Heart right ventricle (tissue), 16 donors: ENCODE measurements around the gene CFTR. TPM values are rescaled to one million over a fixed set of nuclear protein-coding genes. Genes with fewer than 3 reads are reported as not detected.

Source experiments
- ATAC-seq, 8 donors: fragments of 200-7000 bp; cut with Tn5 transposase; one replicate each; pipeline ENCODE4 v1.9.1; 2020; ENCODE audit warnings: mild to moderate bottlenecking in 8 of 8, moderate library complexity in 8 of 8, moderate number of reproducible peaks in 1 of 8
- DNase-seq, 2 donors: peaks; one replicate each; pipeline ENCODE4 v3.0.0-alpha.2; 2020
- H3K27ac ChIP-seq, 10 donors: fragments of 200-600 bp; sonication (generic) in 2 of 10; one replicate each; pipeline versions ENCODE4 v1.5.0 to v1.8.0; 2020 to 2022; ENCODE audit warnings: mild to moderate bottlenecking in 3 of 10
- H3K27me3 ChIP-seq, 7 donors: fragments of 200-600 bp; one replicate each; pipeline ENCODE4 v1.8.0; 2021 to 2022; ENCODE audit warnings: mild to moderate bottlenecking in 2 of 7
- H3K36me3 ChIP-seq, 9 donors: fragments of 200-600 bp; sonication (generic) in 1 of 9; one replicate each; pipeline versions ENCODE4 v1.5.0 to v1.8.0; 2020 to 2022; ENCODE audit warnings: mild to moderate bottlenecking in 2 of 9
- H3K4me1 ChIP-seq, 9 donors: fragments of 200-600 bp; sonication (generic) in 1 of 9; one replicate each; pipeline versions ENCODE4 v1.5.0 to v1.8.0; 2020 to 2022; ENCODE audit warnings: mild to moderate bottlenecking in 4 of 9
- H3K4me3 ChIP-seq, 10 donors: fragments of 200-600 bp; sonication (generic) in 2 of 10; one replicate each; pipeline versions ENCODE4 v1.5.0 to v1.8.0; 2020 to 2022; ENCODE audit warnings: mild to moderate bottlenecking in 7 of 10, moderate library complexity in 2 of 10
- H3K9me3 ChIP-seq, 11 donors: fragments of 200-600 bp in 10 of 11; sonication (generic) in 2 of 11; one replicate each; pipeline versions ENCODE4 v1.5.0 to v1.8.0; 2013 to 2022; ENCODE audit warnings: mild to moderate bottlenecking in 2 of 11, control low read depth in 1 of 11, moderate library complexity in 1 of 11
- CTCF ChIP-seq, 9 donors: fragments of 200-600 bp; sonication (generic) in 2 of 9; IDR thresholded peaks; one replicate each; pipeline versions ENCODE4 v1.5.0 to v1.8.0; 2021 to 2022; ENCODE audit warnings: antibody characterized with exemption in 9 of 9, mild to moderate bottlenecking in 5 of 9, moderate library complexity in 1 of 9
- WGBS, 2 donors: extraction: QIAGEN DNeasy Blood & Tissue Kit; methylation state at CpG; one replicate each; pipeline ENCODE4 v1.1.7; 2013; ENCODE audit warnings: inconsistent platforms in 1 of 2; 5-methylcytosine and 5-hydroxymethylcytosine counted together
- intact Hi-C, 10 donors: fragments of 100-400 bp; cut with DNase I; formaldehyde crosslinking; loops; one replicate each; pipeline versions ENCODE4 v1.11.1 to v1.14.2; 2022
- polyA plus RNA-seq, 2 donors: library from polyadenylated mRNA; stranded (reverse); fragments of 200-250 nt; gene quantifications; one replicate each; pipeline ENCODE4 v1.2.3, GENCODE V29; 2013
- total RNA-seq, 10 donors: library from RNA; stranded (reverse); fragmentation: NEBNext Ultra II Directional in 3 of 10; extraction: Animal tissue kit (Norgen Biotek cat#: 25700) in 3 of 10; gene quantifications; one replicate each; pipeline versions ENCODE4 v1.2.1 to v1.2.4, GENCODE V29; 2021 to 2023
- donor health status: Arrhythmogenic right ventricular cardiomyopathy.
- donor health status: ischemic (EF 13 %, LVEDD 7.1; RV severe dilation, severe dysfunction).
- donor health status: healthy with polysubstance abuse.
- donor health status: DM: no; HTN: yes; CAD: no.
- donor health status: DM: no; HTN: no; CAD: no.
- donor health status: ischemic (EF 25% LVEDD 6.9; RV normal size, moderate dysfunction).
- donor health status: ischemic (EF 25% LVEDD 5.7; RV mildly dilated, moderate dysfunction).
- donor health status: healthy.
- donor health status: DM: yes; HTN: yes; CAD: no.
- donor health status: Ischemic cardiomyopathy.
- donor health status: ischemic (EF 35%, LVEDD 5.7; RV mildly dilated, moderate dysfunction).
- donor health status: nonischemic (EF 11% LVEDD 7.7; RV severe dilation, severe dysfunction).
- donor health status: DM: yes; HTN: yes; CAD: no.
- donor health status: PGD.
- donor health status: ischemic (EF 29% LVEDD 5.4; RV normal size, mild dysfunction).
- donor health status: nonischemic (EF 23%, LVEDD 6.1; RV moderate dilation, normal function).

The CFTR gene
- total and polyA plus RNA-seq, 12 donors: 0.06 to 0.95 (median 0.25) TPM; not detected in 2

GRCh38 chr7:117648203-117648866 is 168.5 kb downstream of the CFTR start:
- WGBS, 2 donors: 92 to 95% methylated on average over 5 of the region's 5 CpGs

GRCh38 chr7:117652943-117653680 is 173.3 kb downstream of the CFTR start:
- Histone ChIP-seq H3K4me3 (no peak overlapping the region), H3K9me3 (no peaks in the 10 kb centered on the region), H3K4me1 (no peaks in the 10 kb centered on the region), H3K36me3 (no peaks in the 10 kb centered on the region), H3K27me3 (no peaks in the 10 kb centered on the region), H3K27ac (no peak overlapping the region)
- DNase-seq (no peak), ATAC-seq (no peak)
- TF ChIP-seq CTCF (IDR thresholded peaks at IDR 0.05): no peak
- intact Hi-C loops: no loop called here
- WGBS, 2 donors: 86 to 90% methylated on average over 4 of the region's 4 CpGs

More at GRCh38 chr7:117648203-117648866, 168.5 kb downstream of the CFTR start:
- H3K9me3 ChIP-seq: no peaks in the 10 kb centered on the region
- no peak overlapping the region for H3K27ac ChIP-seq
- TF ChIP-seq CTCF (IDR thresholded peaks at IDR 0.05): no peak
- ATAC-seq (no peak), DNase-seq (no peak)
- H3K36me3 ChIP-seq: no peaks in the 10 kb centered on the region
- no peaks in the 10 kb centered on the region for H3K4me1 ChIP-seq
- H3K27me3 ChIP-seq: no peaks in the 10 kb centered on the region
- H3K4me3 ChIP-seq: no peak overlapping the region
- intact Hi-C loops: no loop called here

GRCh38 chr7:117654780-117655179 is 175.0 kb downstream of the CFTR start:
- H3K27ac ChIP-seq: no peak overlapping the region
- no peak overlapping the region for H3K4me3 ChIP-seq
- H3K9me3 ChIP-seq: no peaks in the 10 kb centered on the region
- H3K27me3 ChIP-seq: no peaks in the 10 kb centered on the region
- no peak for TF ChIP-seq CTCF (IDR thresholded peaks at IDR 0.05)
- H3K4me1 ChIP-seq: no peaks in the 10 kb centered on the region
- 76 to 100% methylated on average over 1 of the region's 1 CpG for WGBS, 2 donors
- ATAC-seq (no peak), DNase-seq (no peak)
- H3K36me3 ChIP-seq: no peaks in the 10 kb centered on the region
- intact Hi-C loops: no loop called here

- no peaks in the 10 kb centered on the region for H3K27me3 ChIP-seq
- H3K4me1 ChIP-seq: no peaks in the 10 kb centered on the region
- DNase-seq (no peak), ATAC-seq (no peak)
- TF ChIP-seq CTCF (IDR thresholded peaks at IDR 0.05): no peak
- H3K9me3 ChIP-seq: no peaks in the 10 kb centered on the region
- H3K27ac ChIP-seq: no peak overlapping the region
- H3K36me3 ChIP-seq: no peaks in the 10 kb centered on the region
- WGBS, 2 donors: 73 to 75% methylated on average over 2 of the region's 2 CpGs
- intact Hi-C loops: no loop called here
- H3K4me3 ChIP-seq: no peak overlapping the region
Measured at GRCh38 chr7:117656806-117657205, 177.0 kb downstream of the CFTR start.
